K562 (cell line): ENCODE results near the gene SNCA. TPM values are rescaled to one million over a fixed set of nuclear protein-coding genes. Genes with fewer than 3 reads are reported as not detected.
A peak's percentile ranks its signal among the peaks of the same experiment; 100 is the strongest.

Experiments
- ATAC-seq: fragments of 200-7000 bp; cut with Tn5 transposase; 3 replicates; pipeline ENCODE4 v1.9.1; 2020; ENCODE audit warnings: moderate library complexity
- BruUV-seq: library from RNA; stranded (reverse); fragments of 400-500 nt; replicated peaks from 2 replicates; lab custom pipeline; 2021; lab: Mats Ljungman, UMichigan
- CTCF ChIA-PET: fragments of 300-600 bp; formaldehyde crosslinking; extraction: SDS; loops from one replicate; lab custom pipeline; 2021; ENCODE audit warnings: low intra/inter-chr PET ratio; lab: Yijun Ruan, JAX
- POLR2A ChIA-PET: fragments of 300-600, 350-650 bp; sonication (Branson Sonifier 250); formaldehyde crosslinking; extraction: SDS; loops from one replicate; lab custom pipeline; 2021; ENCODE audit warnings: antibody characterized with exemption, inconsistent platforms; lab: Yijun Ruan, JAX
- DNase-seq, 4 experiments: peaks; one replicate each; pipeline versions ENCODE4 v3.0.0 to v3.0.0-alpha.2; 2011 to 2018; ENCODE audit warnings: low spot score in 3 of 4, mixed read lengths in 3 of 4; ENCODE audit errors: extremely low read depth in 1 of 4
- FAIRE-seq: peaks from 2 replicates; lab custom pipeline; 2011; peaks lifted over from hg19 to GRCh38; lab: Jason Lieb, UNC
- H2AFZ ChIP-seq: 2 replicates; pipeline ENCODE4 v1.6.0; 2011; ENCODE audit warnings: low read depth, low read length, control low read depth, inconsistent platforms
- H3K27ac ChIP-seq: fragments of 200-600 bp; 3 replicates; pipeline ENCODE4 v1.8.0; 2011; ENCODE audit warnings: low read depth, mild to moderate bottlenecking, control low read depth, inconsistent platforms, low read length, moderate library complexity, mixed read lengths; ENCODE audit errors: extremely low read depth
- H3K27me3 ChIP-seq, 2 experiments: fragments of 300-600 bp in 1 of 2; 2 replicates in 1 of 2; 3 replicates in 1 of 2; pipeline versions ENCODE4 v1.6.0 to v1.8.0; 2011; ENCODE audit warnings: inconsistent platforms in 2 of 2, low read length in 2 of 2, mild to moderate bottlenecking in 1 of 2, mixed read lengths in 1 of 2, moderate library complexity in 1 of 2; ENCODE audit not compliant: control insufficient read depth in 2 of 2, insufficient read depth in 2 of 2
- H3K36me3 ChIP-seq: fragments of 300-600 bp; 3 replicates; pipeline ENCODE4 v1.8.0; 2011; ENCODE audit warnings: mild to moderate bottlenecking, low read length, inconsistent platforms; ENCODE audit not compliant: control insufficient read depth, insufficient read depth
- H3K4me1 ChIP-seq, 2 experiments: fragments of 200-600 bp in 1 of 2; replicated peaks in 1 of 2; 2 replicates in 1 of 2; 3 replicates in 1 of 2; pipeline versions ENCODE4 v1.5.1 to v1.8.0; 2011; ENCODE audit warnings: inconsistent platforms in 2 of 2, low read length in 2 of 2, mild to moderate bottlenecking in 1 of 2, mixed read lengths in 1 of 2, moderate library complexity in 1 of 2; ENCODE audit not compliant: control insufficient read depth in 2 of 2, insufficient read depth in 2 of 2
- H3K4me2 ChIP-seq: 2 replicates; pipeline ENCODE4 v1.6.1; 2011; ENCODE audit warnings: low read length, control low read depth, inconsistent platforms, mixed read lengths; ENCODE audit not compliant: insufficient read depth
- H3K4me3 ChIP-seq: fragments of 200-600 bp; sonication (generic), shearing (Covaris generic); 2 replicates; pipeline ENCODE4 v1.5.1; 2016; ENCODE audit warnings: control low read depth, inconsistent platforms
- H3K79me2 ChIP-seq: fragments of 200-600 bp; 3 replicates; pipeline ENCODE4 v1.8.0; 2011; ENCODE audit warnings: low read length, inconsistent platforms; ENCODE audit not compliant: control insufficient read depth, insufficient read depth
- H3K9ac ChIP-seq, 2 experiments: 2 replicates each; pipeline versions ENCODE4 v1.6.0 to v1.6.1; 2011; ENCODE audit warnings: low read depth in 2 of 2, low read length in 2 of 2, control low read depth in 1 of 2, inconsistent platforms in 1 of 2, mild to moderate bottlenecking in 1 of 2, mixed read lengths in 1 of 2; ENCODE audit not compliant: insufficient read depth in 1 of 2
- H3K9me1 ChIP-seq: one replicate; pipeline ENCODE4 v1.6.0; 2011; ENCODE audit warnings: inconsistent platforms, mild to moderate bottlenecking, low read length, moderate library complexity; ENCODE audit not compliant: control insufficient read depth, insufficient read depth
- H3K9me3 ChIP-seq: replicated peaks from 2 replicates; pipeline ENCODE4 v1.5.1; 2011; ENCODE audit warnings: low read depth, low read length, inconsistent platforms; ENCODE audit not compliant: control insufficient read depth, insufficient read depth
- H4K20me1 ChIP-seq: replicated peaks from 2 replicates; pipeline ENCODE4 v1.6.1; 2011; ENCODE audit warnings: low read length, inconsistent platforms, mixed read lengths; ENCODE audit not compliant: control insufficient read depth, insufficient read depth
- BRF1 ChIP-seq: IDR thresholded peaks from 3 replicates; pipeline ENCODE4 v1.6.1; 2011; ENCODE audit warnings: borderline replicate concordance, mild to moderate bottlenecking; ENCODE audit not compliant: insufficient read length; ENCODE audit errors: extremely low read depth
- GATAD2A ChIP-seq: fragments of 450-650 bp; IDR thresholded peaks from 2 replicates; pipeline ENCODE4 v1.6.1; 2017
- HCFC1 ChIP-seq: IDR thresholded peaks from 2 replicates; pipeline ENCODE4 v1.6.1; 2012; ENCODE audit warnings: low read depth, low read length, improper control_type of control experiment
- HNRNPH1 ChIP-seq: fragments of 200-400 bp; formaldehyde crosslinking; optimal IDR thresholded peaks from 2 replicates; pipeline ENCODE3; 2017; ENCODE audit warnings: low read depth, mild to moderate bottlenecking, low read length, moderate library complexity
- L3MBTL2 ChIP-seq: fragments of 450-650 bp; IDR thresholded peaks from 2 replicates; pipeline ENCODE4 v1.6.1; 2016; ENCODE audit warnings: mild to moderate bottlenecking, moderate library complexity
- MED1 ChIP-seq: sonication (generic); formaldehyde crosslinking; IDR thresholded peaks from 2 replicates; pipeline ENCODE4 v1.8.1; 2023; ENCODE audit warnings: missing genetic modification reagents, borderline replicate concordance
- MEF2A ChIP-seq: IDR thresholded peaks from 2 replicates; pipeline ENCODE4 v1.6.1; 2011; ENCODE audit warnings: low read depth, mild to moderate bottlenecking, low read length, moderate library complexity; ENCODE audit not compliant: control insufficient read depth
- RAD51 ChIP-seq: fragments of 450-650 bp; IDR thresholded peaks from 2 replicates; pipeline ENCODE4 v1.7.1; 2016; ENCODE audit warnings: low read depth, mild to moderate bottlenecking, borderline replicate concordance
- RBM14 ChIP-seq: fragments of 200-400 bp; formaldehyde crosslinking; IDR thresholded peaks from 2 replicates; pipeline ENCODE4 v1.6.1; 2018; ENCODE audit warnings: low read depth, mild to moderate bottlenecking, low read length, moderate library complexity, borderline replicate concordance; ENCODE audit not compliant: insufficient read depth
- SIX5 ChIP-seq, 2 experiments: IDR thresholded peaks; 2 replicates each; pipeline ENCODE4 v1.6.1; 2011; ENCODE audit warnings: low read length in 2 of 2, borderline replicate concordance in 1 of 2, low read depth in 1 of 2, mild to moderate bottlenecking in 1 of 2, moderate library complexity in 1 of 2; ENCODE audit not compliant: insufficient read depth in 1 of 2
- ZNF354B ChIP-seq: fragments of 250-450 bp; sonication (Bioruptor Pico); IDR thresholded peaks from 2 replicates; pipeline ENCODE4 v1.4.0; 2020
- ZNF384 ChIP-seq: IDR thresholded peaks from 2 replicates; pipeline ENCODE4 v1.6.1; 2012; ENCODE audit warnings: low read depth, low read length, improper control_type of control experiment
- ZNF77 ChIP-seq: fragments of 250-450 bp; sonication (Bioruptor Pico); IDR thresholded peaks from 2 replicates; pipeline ENCODE4 v1.5.0; 2020
- ZSCAN29 ChIP-seq: fragments of 450-650 bp; IDR thresholded peaks from 2 replicates; pipeline ENCODE4 v1.6.1; 2017
- WGBS: fragments of 100-300 bp; shearing (Covaris generic); methylation state at CpG from one replicate; pipeline ENCODE4 v1.1.6; 2016; ENCODE audit warnings: low coverage, mixed read lengths; ENCODE audit not compliant: insufficient coverage; ENCODE audit errors: missing lambda C conversion rate; 5-methylcytosine and 5-hydroxymethylcytosine counted together
- in situ Hi-C: fragments of 300-500 bp; cut with MboI; formaldehyde crosslinking; loops from 4 replicates; pipeline ENCODE4 v1.15.0; 2018; ENCODE audit warnings: inconsistent platforms, mixed read lengths
- intact Hi-C: fragments of 100-400 bp; cut with micrococcal nuclease; formaldehyde crosslinking; loops from 2 replicates; pipeline ENCODE4 v1.14.2; 2022
- polyA plus RNA-seq, 8 experiments: library from polyadenylated mRNA; depleted of rRNA in 4 of 8; stranded (reverse) in 5 of 8; unstranded in 3 of 8; fragments of >200 nt; fragmentation: Nextera tagmentation in 2 of 8; fragmentation: Illumina TruSeq in 1 of 8; extraction: Ambion mirVana in 2 of 8; extraction: Trizol in 1 of 8; gene quantifications; 2 replicates each; pipeline versions ENCODE4 v1.2.1 to v1.2.3, GENCODE V29; 2011 to 2014; ENCODE audit warnings: inconsistent platforms in 1 of 8, missing spikeins in 1 of 8
- total RNA-seq, 7 experiments: library from RNA; depleted of rRNA in 6 of 7; stranded (reverse); fragments of >200 nt in 6 of 7; fragmentation: Illumina TruSeq in 2 of 7; extraction: Trizol in 2 of 7; gene quantifications; 2 replicates each; pipeline versions ENCODE4 v1.2.1 to v1.2.3, GENCODE V29; 2011 to 2021; ENCODE audit warnings: low replicate concordance in 1 of 7
- TF ChIP-seq, protein P1 (sequence below): fragments of 250-450 bp; sonication (Bioruptor Pico); IDR thresholded peaks from 2 replicates; pipeline ENCODE4 v1.4.0; 2020
- TF ChIP-seq, protein P2 (sequence below): sonication (generic); formaldehyde crosslinking; IDR thresholded peaks from 2 replicates; pipeline ENCODE4 v1.8.1; 2022; ENCODE audit warnings: missing genetic modification reagents

Gene SNCA
- total and polyA plus RNA-seq, 9 of the 15 experiments (the other 6 are each of a cell fraction or from before 2014, with no cell fraction given) = 1.7 to 12.6 (median 3.6) TPM

DNA sequence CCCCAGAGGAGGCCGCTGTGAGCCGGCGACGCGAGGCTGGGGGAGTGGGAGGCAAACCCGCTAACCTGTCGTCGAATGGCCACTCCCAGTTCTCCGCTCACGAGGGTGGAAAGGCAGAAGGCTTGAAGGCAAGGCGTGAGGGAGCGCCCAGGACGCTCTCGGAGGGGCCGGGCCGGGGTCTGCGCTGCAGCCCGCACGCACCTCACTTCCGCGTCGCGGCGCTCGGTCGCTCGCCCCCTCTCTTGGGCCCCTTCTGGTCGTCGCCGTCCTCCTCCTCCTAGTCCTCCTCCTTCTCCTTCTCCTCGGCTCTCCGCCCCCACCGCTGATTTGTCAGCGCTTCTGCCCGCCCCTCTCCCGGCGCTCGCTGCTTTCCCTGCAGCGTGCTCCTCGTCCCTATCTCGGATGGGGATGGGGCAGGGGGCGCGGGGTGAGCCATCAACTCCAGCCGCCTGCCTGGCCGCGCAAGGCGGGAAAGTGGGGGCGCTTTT, at the start of gene SNCA (continued):
- peak; percentile 75 for TF ChIP-seq L3MBTL2
- TF ChIP-seq RAD51 = no peak

DNA sequence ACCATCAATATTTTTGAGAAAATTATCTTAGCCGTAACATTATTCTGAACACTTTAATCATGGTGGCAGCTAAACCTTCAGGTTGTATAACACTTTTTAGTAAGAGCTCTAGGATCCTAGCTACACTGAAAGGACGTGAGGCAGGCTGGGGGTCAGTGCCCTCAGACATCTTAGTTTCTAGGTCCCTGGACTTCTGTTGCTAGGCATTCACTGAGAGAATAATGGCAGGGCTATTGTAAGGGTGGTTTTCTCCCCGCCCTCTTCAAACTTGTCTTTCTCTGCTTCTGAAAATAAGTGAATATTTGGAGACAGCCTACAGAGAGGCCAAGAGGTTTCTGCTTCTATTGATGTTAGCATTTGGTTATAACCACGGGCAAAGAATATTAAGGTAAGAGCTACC, 42.3 kb upstream of the SNCA start:
- no peak for ATAC-seq
- no peaks in the 10 kb centered on the region for H3K36me3 ChIP-seq
- FAIRE-seq = no peak
- no peaks in the 10 kb centered on the region for H3K4me1 ChIP-seq
- no peaks in the 10 kb centered on the region for H3K9me3 ChIP-seq
- H3K9ac ChIP-seq = no peak overlapping the region
- 0 out of 2 replicates have a peak overlapping the region, but pooled peaks have one; percentile 40 for H2AFZ ChIP-seq
- no peaks in the 10 kb centered on the region for H3K9me1 ChIP-seq
- DNase-seq = no peak
- ChIA-PET POLR2A (no interaction called here), CTCF (no interaction called here)
- H4K20me1 ChIP-seq = no peaks in the 10 kb centered on the region
- H3K79me2 ChIP-seq = no peaks in the 10 kb centered on the region
- intact Hi-C loops = no loop called here
- H3K4me3 ChIP-seq = no peak overlapping the region
- no peaks in the 10 kb centered on the region for H3K27me3 ChIP-seq
- BruUV-seq = no TSS peak
- WGBS = 20% methylated on average over 4 of the region's 4 CpGs
- no peak overlapping the region for H3K4me2 ChIP-seq
- in situ Hi-C loops = no loop called here
- no peak overlapping the region for H3K27ac ChIP-seq
- TF ChIP-seq RBM14 (no peak), MED1 (no peak), MEF2A (no peak), GATAD2A (no peak), HCFC1 (no peak), ZNF384 (no peak), ZNF354B (no peak), BRF1 (no peak), ZSCAN29 (no peak), SIX5 (IDR thresholded peaks at IDR 0.05; ENCODE audit: borderline replicate concordance in 1 of 2, insufficient read depth in 1 of 2, low read depth in 1 of 2, low read length in 2 of 2) (no peak), ZNF77 (CRISPR knock-in tag) (no peak), HNRNPH1 (no peak)
- TF ChIP-seq, protein P1, sequence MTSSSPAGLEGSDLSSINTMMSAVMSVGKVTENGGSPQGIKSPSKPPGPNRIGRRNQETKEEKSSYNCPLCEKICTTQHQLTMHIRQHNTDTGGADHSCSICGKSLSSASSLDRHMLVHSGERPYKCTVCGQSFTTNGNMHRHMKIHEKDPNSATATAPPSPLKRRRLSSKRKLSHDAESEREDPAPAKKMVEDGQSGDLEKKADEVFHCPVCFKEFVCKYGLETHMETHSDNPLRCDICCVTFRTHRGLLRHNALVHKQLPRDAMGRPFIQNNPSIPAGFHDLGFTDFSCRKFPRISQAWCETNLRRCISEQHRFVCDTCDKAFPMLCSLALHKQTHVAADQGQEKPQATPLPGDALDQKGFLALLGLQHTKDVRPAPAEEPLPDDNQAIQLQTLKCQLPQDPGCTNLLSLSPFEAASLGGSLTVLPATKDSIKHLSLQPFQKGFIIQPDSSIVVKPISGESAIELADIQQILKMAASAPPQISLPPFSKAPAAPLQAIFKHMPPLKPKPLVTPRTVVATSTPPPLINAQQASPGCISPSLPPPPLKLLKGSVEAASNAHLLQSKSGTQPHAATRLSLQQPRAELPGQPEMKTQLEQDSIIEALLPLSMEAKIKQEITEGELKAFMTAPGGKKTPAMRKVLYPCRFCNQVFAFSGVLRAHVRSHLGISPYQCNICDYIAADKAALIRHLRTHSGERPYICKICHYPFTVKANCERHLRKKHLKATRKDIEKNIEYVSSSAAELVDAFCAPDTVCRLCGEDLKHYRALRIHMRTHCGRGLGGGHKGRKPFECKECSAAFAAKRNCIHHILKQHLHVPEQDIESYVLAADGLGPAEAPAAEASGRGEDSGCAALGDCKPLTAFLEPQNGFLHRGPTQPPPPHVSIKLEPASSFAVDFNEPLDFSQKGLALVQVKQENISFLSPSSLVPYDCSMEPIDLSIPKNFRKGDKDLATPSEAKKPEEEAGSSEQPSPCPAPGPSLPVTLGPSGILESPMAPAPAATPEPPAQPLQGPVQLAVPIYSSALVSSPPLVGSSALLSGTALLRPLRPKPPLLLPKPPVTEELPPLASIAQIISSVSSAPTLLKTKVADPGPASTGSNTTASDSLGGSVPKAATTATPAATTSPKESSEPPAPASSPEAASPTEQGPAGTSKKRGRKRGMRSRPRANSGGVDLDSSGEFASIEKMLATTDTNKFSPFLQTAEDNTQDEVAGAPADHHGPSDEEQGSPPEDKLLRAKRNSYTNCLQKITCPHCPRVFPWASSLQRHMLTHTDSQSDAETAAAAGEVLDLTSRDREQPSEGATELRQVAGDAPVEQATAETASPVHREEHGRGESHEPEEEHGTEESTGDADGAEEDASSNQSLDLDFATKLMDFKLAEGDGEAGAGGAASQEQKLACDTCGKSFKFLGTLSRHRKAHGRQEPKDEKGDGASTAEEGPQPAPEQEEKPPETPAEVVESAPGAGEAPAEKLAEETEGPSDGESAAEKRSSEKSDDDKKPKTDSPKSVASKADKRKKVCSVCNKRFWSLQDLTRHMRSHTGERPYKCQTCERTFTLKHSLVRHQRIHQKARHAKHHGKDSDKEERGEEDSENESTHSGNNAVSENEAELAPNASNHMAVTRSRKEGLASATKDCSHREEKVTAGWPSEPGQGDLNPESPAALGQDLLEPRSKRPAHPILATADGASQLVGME (CRISPR knock-in tag) = no peak
- TF ChIP-seq, protein P2, sequence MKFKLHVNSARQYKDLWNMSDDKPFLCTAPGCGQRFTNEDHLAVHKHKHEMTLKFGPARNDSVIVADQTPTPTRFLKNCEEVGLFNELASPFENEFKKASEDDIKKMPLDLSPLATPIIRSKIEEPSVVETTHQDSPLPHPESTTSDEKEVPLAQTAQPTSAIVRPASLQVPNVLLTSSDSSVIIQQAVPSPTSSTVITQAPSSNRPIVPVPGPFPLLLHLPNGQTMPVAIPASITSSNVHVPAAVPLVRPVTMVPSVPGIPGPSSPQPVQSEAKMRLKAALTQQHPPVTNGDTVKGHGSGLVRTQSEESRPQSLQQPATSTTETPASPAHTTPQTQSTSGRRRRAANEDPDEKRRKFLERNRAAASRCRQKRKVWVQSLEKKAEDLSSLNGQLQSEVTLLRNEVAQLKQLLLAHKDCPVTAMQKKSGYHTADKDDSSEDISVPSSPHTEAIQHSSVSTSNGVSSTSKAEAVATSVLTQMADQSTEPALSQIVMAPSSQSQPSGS (CRISPR knock-in tag) = no peak
